Measurements from ENCODE around the gene CBR1. TPM values are rescaled to one million over a fixed set of nuclear protein-coding genes. Genes with fewer than 3 reads are reported as not detected.
"Not testable (repeated sequence)": the region's sequence is repeated elsewhere in the genome, so short reads cannot be mapped to it uniquely, and the experiment has no call there.

The CBR1 gene
- total RNA-seq, 2 experiments from 2014 or later = 41.9 to 42.6 TPM

DNA sequence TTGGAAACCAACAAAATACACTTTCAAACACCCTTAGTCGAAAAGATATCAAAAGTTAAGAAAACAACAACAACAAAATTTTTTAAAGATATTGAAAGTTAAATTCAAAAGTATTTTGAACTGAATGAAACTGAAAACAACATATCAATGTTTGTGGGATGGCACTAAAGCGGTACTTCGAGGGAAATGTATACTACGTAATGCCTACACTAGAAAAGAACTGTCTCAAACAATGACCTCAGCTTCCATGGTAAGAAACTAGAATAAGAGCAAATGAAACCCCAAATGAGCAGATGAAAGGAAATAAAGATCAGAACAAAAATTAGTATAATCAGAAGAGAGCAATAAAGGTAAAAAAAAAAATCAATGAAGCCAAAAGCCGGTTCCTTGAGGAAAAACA is 6.1 kb downstream of the CBR1 start:
- POLR2A ChIA-PET = interaction anchor here (0.9 kb wide), 1 partner anchor 16 kb away, joined by 3 read pairs; the partner anchor contains the start of gene SETD4
- CTCF ChIA-PET = no interaction called here

DNA sequence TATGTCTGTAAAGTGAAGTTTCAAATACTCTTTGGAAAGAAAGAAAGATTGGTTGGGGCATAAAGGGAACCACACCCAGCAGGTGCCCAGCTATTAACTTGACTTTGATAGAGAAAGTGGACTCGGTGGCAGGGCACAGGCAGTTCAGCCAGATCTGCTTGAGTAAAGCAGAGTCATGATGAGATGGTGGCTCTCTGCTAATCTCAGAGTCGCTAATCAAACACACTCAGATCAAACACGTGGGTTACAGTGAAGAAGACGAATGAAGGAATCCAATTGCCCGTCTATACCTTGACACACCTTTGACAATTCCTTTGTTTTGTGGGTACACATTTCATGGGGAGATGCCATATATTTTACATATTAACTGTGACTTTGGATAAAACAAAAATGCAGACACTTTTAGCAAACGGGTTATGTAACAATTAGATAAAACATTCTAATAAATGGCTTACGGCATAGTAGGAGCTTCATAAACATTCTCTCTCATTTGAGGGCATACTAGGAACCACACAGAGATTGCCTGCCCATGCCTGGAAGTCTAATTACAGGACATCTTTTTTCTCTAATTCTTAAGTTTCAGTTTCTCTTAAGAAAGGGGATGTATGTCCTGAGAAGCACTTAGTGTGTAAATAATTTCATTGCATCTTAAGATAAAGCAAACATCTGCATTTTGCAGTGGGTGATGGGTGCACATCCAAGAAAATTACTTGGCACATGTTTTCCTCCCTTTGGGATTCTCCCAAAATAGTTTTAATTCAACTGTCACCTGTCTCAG is 7.2 kb downstream of the CBR1 start:
- ChIA-PET POLR2A (no interaction called here), CTCF (interaction anchor here (1.1 kb wide), 1 partner anchor 36 kb away, joined by 4 read pairs; no protein-coding TSS in a partner anchor)

DNA sequence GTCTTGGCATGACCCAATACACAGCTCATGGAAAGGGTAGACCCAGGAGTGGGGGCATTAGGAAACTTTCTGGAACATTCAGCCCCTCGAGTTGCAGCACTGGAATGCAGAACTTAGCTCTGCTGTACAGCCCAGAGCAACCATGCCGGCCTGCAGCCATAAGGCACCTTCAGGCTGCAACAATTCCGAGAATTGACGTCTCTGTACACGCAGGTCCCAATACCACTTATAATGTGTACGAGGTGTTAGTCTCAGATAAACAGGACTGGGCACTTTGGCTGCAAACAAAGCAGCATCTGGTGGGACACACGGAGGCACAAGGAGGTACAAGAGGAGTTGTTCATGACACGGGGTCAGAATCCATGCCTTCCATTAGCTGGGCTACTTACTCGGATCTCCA is 7.9 kb downstream of the CBR1 start:
- ChIA-PET CTCF (interaction anchor here (1.1 kb wide), 1 partner anchor 35 kb away, joined by 4 read pairs; no protein-coding TSS in a partner anchor), POLR2A (no interaction called here)

DNA sequence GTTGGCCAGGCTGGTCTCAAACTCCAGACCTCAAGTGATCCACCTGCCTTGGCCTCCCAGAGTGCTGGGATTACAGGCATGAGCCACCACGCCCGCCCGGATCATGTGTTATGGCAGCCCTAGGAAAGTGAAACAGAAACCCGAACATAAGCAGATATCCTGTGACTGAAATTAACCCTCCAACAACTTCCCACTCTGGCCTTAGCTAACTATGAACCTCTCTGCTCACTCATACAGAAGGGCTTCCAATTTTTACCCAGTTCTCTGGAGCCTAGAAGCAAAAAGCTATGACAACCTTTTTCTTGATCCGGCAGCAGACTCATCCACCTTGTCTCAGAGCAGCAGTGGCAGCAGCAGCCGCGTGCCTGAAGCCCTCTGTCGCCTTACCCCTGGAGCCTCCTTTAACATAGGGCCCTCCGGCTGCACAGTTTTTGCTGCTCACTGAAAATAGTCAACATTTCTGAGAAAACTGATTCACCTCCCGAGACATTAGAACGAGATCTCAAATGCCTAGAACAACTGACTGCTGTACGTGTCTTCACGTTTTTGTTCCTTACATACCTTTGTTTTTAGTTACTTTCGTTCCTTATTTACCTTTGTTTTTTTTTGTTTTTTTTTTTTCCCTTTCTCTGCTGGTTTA is 9.3 kb downstream of the CBR1 start:
- ChIA-PET CTCF (no interaction called here), POLR2A (no interaction called here)

DNA sequence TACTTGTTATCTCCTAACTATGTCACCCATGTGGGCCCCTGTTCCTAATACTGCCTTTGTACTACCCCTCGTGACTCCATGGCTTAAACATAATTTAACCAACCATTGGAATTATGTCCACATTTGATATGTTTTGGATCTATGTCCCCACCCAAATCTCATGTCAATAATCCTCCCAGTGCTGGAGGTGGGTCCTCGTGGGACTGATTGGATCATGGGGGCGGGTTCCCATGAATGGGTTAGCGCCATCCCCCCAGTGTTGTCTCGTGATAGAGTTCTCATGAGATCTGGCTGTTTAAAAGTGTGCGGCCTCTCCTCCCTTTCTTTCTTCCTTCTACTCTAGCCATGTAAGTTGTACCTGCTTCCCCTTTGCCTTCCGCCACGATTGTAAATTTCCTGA is 9.8 kb downstream of the CBR1 start:
- ChIA-PET POLR2A (no interaction called here), CTCF (no interaction called here)

DNA sequence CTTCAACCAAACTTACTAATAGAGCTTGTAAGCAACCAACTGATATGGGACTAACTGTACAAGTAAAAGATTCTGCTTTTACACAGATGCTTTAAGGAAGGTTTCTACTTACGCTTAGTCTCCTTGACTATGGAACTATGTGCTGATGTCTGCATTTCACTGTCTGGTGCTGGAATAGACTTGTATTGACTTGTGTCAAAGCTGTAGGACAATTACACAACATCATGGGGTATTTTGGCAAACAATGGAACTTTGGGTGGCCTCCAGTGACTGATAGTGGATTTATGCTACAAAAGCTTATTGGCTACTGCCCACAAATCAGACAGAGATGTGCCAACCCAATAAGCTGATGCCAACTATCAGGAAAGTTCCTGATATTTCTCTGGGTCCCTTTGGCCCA is 10.6 kb downstream of the CBR1 start:
- CTCF ChIA-PET = no interaction called here

DNA sequence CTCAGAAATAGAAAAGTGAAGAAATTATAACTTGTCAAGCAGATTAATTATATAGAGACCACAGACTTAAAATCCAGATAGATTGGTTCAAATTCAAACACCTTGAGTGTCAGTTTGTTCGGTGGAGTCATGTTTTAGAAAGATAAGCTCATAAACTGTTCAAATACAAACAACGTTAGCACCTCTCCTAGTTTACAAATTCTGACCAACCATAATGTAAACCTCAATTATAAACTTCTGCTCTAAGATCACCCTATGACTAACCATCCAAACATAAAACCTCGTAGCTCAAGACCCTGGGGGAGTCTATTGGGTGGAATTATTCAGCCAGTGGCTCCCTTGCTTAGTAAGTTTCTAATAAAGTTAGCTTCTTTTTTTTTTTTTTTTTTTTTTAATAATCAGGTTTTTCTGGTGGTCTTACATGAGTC is 12.4 kb downstream of the CBR1 start:
- ChIA-PET CTCF (no interaction called here), POLR2A (no interaction called here)

More for the DNA sequence above, 10.6 kb downstream of the CBR1 start:
- POLR2A ChIA-PET = no interaction called here

DNA sequence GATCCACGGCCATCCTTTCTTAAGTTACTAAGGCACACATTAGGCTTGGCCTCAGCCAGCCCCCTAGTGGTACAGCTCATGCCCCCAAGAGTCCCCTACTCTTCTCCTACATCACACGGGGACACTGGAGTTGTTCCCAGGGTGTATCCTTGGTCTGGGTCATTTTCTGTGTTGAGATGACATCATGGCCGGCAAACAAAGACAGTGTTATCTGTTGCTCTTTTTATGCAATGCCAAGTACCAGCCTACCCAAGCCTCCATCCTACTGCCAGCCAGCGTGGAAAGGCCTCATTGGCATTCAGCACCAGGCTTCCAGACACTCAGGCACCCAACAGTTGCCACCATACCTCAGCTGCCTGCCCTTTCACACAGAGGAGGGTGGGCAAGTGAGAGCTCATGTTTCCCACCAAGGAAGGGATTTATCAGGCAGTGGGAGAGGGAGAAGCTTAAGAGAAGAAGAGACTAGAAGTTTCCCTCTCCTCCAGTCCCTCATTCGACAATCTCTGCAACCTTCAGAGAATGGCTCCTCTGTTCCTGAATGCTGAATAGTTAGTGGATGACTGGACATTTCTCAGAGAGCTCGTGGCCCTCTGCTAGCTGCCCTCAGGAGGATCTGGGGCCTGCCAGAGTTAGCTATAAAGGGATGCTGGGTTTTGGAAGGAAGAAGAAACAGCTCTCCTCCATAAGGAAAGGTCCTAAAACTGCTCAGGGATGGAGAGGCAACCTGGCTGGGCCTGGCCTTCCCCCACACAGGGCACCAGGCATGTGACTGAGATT is 17.7 kb downstream of the CBR1 start:
- POLR2A ChIA-PET = no interaction called here
- CTCF ChIA-PET = no interaction called here

DNA sequence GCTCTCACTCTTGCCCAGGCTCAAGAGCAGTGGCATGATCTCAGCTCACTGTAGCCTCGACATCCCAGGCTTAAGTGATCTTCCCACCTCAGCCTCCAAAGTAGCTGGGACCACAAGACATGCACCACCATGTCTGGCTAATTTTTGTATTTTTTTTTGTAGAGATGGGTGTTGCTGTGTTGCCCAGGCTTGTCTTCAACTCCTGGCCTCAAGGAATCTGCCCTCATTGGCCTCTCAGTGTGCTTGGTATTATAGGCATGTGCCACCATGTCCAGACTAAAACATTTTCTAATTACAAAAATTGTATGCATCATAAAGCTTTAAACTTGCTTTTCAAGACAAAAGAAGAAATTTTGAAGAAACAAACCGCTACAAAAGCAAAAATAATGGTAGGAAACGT is 20.1 kb downstream of the CBR1 start:
- CTCF ChIA-PET = no interaction called here

DNA sequence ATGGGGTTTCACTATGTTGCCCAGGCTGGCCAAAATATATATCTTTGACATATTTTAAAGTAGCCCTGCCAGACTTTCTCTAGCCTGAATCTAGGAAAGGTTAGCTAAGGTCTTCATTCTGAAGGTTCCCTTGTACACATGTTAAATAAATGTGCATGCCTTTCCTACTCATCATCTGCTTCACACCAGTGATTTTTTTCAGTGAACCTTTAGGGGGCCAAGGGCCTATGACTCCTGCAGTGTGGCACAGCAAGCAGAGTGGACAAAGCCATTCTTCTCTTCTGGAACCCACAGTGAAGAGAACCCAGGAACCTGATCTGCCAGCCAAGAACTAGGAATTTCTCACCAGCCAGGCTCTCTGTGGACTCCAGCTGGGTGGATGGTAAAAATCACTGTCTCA is 22.9 kb downstream of the CBR1 start:
- POLR2A ChIA-PET = no interaction called here
- CTCF ChIA-PET = interaction anchor here (1.1 kb wide), 1 partner anchor 20 kb away, joined by 4 read pairs; no protein-coding TSS in a partner anchor

More for the DNA sequence above, 20.1 kb downstream of the CBR1 start:
- POLR2A ChIA-PET = no interaction called here

DNA sequence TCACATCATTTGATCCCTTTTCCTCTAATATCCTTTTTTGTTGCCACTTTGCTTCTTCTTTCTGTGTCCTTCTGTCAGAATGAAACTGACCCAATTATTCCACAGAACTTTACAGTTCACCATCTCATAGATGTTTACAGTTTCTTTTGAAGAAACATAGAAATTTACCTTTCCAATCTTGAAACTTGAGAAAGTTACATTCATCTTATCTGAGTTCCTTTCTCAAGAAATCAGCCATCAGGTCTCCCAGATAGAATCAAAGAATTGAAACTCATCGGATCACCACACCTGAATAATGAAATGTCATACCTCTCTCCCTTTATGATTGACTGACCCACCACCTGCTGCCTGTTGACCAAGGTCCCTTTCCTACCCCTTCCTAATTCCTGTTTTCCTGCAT is 23.7 kb downstream of the CBR1 start:
- ChIA-PET POLR2A (no interaction called here), CTCF (no interaction called here)

DNA sequence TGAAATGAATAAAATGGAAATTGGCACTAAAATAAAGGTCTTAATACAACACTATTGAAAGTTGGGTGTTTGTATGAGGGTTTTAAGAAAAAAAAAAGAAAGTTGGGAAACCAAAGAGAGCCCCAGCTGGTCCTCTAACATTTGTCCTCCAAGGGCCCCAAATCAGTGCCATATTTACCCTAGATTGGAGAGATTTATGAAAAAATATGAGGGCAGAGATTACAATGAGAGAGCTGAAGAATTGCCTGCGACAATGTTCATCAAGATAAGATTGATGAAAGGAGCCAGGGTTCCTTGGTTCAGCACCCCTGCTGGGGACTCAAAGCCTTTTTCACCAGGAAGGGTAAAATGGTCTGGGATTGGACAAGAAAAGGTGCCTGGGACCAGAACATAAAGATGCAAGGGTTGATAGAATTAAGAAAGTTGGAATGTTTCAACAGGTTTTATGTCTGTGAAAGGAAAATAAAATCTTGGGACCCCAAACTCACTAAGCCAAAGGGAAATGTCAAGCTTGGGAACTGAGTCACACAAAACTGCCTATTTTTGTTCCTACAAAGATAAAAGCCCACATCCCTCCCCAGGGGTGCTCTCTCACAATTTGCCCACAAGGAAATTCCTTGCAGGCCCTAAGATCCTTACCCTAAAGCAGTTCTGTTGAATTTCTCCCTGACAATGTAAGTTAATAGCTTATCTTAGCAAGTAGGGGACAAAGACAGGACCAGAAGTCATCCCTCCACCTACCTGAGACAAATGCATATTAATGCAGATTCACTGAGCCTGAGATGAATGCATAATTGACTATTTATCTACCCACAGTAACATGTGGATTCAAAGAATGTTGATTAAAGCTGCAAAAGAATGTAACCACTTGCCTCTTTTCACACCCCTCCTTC is 26.8 kb downstream of the CBR1 start:
- ChIA-PET CTCF (interaction anchor here (0.6 kb wide), 1 partner anchor 255 kb away, joined by 3 read pairs; no protein-coding TSS in a partner anchor), POLR2A (no interaction called here)

DNA sequence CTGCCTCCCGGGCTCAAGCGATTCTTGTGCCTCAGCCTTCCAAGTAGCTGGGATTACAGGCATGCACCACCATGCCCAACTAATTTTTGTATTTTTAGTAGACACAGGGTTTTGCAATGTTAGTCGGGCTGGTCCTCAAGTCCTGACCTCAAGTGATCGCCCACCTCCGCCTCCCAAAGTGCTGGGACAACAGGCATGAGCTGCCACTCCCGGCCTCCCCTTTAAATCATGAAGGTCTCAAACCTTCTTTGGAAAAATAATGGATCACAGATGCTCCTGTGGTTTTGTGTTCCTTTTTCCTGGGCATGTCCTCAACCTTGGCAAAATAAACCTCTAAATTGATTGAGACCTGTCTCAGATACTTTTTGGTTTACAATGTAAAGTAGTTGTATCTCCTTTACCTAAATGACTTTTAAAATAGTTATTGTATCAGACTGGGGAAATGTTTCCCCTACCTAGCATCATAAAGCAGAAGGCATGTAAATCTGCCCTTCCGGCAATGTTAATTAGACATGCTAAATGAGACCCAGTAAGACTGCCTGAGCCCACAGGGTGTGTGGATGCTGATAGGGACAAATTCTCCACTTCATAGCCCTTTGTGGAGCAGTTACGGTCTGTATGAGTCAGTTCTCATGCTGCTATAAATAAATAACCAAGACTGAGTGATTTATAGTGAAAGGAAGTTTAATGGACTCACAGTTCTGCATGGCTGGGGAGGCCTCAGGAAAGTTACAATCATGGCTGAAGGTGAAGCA is 27.8 kb downstream of the CBR1 start:
- CTCF ChIA-PET = interaction anchor here (1.2 kb wide), 1 partner anchor 442 kb away, joined by 3 read pairs; no protein-coding TSS in a partner anchor
- POLR2A ChIA-PET = no interaction called here

DNA sequence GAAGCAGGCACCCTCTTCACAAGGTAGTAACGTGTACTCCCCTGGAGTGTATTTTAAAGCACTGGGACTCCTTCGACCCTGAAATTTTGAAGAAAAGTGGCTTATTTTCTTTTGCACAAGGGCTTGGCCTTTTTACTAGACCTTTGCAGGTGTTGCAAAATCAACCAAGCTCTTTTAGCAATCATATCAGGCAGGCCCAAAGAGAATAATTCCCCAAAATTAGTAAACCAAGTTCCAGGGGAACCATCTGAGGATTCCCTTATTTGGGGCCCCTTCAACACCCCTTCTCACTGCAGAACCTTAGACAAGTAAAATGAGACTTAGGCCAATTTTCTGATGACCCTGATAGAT is 28.3 kb downstream of the CBR1 start:
- ChIA-PET POLR2A (no interaction called here), CTCF (interaction anchor here (1.2 kb wide), 1 partner anchor 443 kb away, joined by 3 read pairs; no protein-coding TSS in a partner anchor)

DNA sequence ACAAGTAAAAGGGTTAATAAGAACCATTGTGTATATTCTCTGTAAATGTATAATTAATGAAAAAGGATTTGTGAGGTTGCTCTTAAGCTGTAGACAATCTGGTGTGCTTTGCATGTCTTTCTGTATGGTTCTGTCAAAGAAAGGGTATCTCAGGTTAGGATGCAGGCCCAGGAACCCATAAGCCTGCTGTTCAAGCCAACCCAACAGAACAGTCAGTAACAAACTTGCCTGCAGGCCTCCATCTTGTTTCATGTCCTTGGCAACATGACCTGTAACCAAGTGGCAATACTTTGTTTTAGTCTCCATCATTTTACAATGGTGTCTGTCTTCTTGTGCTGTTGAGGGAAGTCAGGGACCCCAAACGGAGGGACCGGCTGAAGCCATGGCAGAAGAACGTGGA is 29.2 kb downstream of the CBR1 start:
- ChIA-PET CTCF (interaction anchor here (1.2 kb wide), 1 partner anchor 444 kb away, joined by 3 read pairs; no protein-coding TSS in a partner anchor), POLR2A (no interaction called here)

DNA sequence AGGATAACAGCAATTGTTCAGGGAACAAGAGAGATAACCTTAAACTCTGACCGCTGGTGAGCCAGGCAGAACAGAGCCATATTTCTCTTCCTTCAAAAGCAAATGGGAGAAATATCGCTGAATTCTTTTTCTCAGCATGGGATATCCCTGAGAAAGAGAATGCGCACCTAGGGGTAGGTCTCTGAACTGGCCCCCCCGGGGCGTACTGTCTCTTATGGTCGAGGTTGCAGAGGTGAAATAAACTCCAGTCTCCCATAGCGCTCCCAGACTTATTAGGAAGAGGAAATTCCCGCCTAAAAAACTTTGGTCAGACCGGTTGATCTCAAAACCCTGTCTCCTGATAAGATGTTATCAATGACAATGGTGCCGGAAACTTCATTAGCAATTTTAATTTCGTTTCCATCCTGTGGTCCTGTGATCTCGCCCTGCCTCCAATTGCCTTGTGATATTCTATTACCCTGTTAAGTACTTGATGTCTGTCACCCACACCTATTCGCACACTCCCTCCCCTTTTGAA is 29.9 kb downstream of the CBR1 start:
- POLR2A ChIA-PET, CTCF ChIA-PET: not testable (repeated sequence)

DNA sequence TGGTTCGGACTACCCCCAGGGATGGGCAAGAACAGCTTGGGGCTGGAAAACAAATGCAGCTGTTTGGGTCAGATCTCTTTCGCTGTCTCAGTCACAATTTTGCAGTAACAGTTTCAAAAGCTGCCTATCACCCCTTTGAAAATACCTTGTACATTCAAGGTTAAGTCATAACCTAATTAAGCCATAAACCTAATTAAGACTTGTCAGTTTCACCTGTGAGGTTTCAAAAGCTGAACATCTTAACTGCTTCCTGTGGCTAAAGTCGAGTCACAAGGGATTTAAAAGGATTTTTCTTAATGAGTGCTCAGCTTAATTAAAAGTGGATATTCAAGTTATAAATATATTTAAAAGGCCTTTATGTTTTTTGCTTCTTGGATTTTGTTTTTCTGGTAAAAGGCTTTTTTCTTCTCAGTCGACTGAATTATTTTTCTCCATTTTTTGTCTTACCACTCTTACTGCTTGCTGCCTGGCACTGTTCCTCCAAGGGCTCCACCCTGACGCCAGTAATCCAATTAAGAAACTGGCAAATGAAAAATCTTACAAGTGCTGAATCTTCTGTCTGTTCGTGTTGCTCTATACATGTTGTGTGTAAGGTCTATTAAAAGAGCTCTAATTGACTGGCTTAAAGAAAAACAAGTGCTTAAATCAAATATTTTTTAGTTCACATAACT is 31.3 kb downstream of the CBR1 start:
- CTCF ChIA-PET = no interaction called here
- POLR2A ChIA-PET = no interaction called here

DNA sequence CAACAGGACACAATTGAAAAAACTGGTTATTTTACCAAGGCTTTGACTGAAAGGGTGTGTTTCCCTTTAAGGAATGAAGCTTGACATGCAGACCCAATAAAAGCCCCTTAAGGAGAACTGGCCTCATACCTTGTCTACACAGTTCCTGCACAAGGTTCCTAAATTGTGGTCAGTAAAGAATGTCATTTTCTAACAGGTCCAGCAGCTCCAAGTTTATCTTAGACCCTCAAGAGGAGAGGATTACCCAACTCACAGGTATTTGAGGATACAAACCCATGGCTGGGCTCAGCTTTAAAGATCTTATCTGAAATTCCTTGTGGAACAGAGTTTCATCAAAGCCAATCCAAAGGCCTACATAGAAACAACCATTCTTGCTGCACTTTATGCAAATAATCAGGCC is 33.6 kb downstream of the CBR1 start:
- ChIA-PET CTCF (no interaction called here), POLR2A (no interaction called here)

Measured in activated CD8-positive, alpha-beta memory T cell treated with anti-CD3 and anti-CD28 coated beads for 36 hours (primary cell).